Skeletal muscle tissue (tissue), 4 donors: ENCODE results near the gene CPEB3. TPM values are rescaled to one million over a fixed set of nuclear protein-coding genes. Genes with fewer than 3 reads are reported as not detected.
"Not testable (repeated sequence)": the region's sequence is repeated elsewhere in the genome, so short reads cannot be mapped to it uniquely, and the experiment has no call there.

Experiments
- H3K27ac ChIP-seq: one replicate; pipeline ENCODE4 v1.7.0; 2013; ENCODE audit warnings: mild to moderate bottlenecking, low read depth, low read length, inconsistent platforms
- H3K27me3 ChIP-seq, 3 donors: one replicate each; pipeline ENCODE4 v1.7.0; 2013; ENCODE audit warnings: low read length in 3 of 3; ENCODE audit not compliant: control insufficient read depth in 3 of 3, insufficient read depth in 3 of 3
- H3K36me3 ChIP-seq, 3 donors: one replicate each; pipeline ENCODE4 v1.7.0; 2013; ENCODE audit warnings: low read length in 3 of 3; ENCODE audit not compliant: control insufficient read depth in 3 of 3, insufficient read depth in 3 of 3
- H3K4me1 ChIP-seq, 3 donors: one replicate each; pipeline ENCODE4 v1.7.0; 2013; ENCODE audit warnings: low read length in 3 of 3, mild to moderate bottlenecking in 3 of 3; ENCODE audit not compliant: control insufficient read depth in 3 of 3, insufficient read depth in 3 of 3
- H3K4me3 ChIP-seq, 3 donors: one replicate each; pipeline ENCODE4 v1.7.0; 2013; ENCODE audit warnings: low read length in 3 of 3
- H3K9ac ChIP-seq, 3 donors: one replicate each; pipeline ENCODE4 v1.7.0; 2013; ENCODE audit warnings: low read length in 3 of 3, mild to moderate bottlenecking in 3 of 3, moderate library complexity in 2 of 3, low read depth in 1 of 3
- H3K9me3 ChIP-seq, 3 donors: one replicate each; pipeline ENCODE4 v1.7.0; 2013; ENCODE audit warnings: low read length in 3 of 3; ENCODE audit not compliant: control insufficient read depth in 3 of 3
- total RNA-seq: library from RNA; depleted of rRNA; stranded (reverse); fragments of >200 nt; gene quantifications from one replicate; pipeline ENCODE4 v1.2.3, GENCODE V29; 2014
- donor health status: Osteomylitis.

The CPEB3 gene
- total RNA-seq, 1 donor from 2014 or later, result 3.1 TPM

DNA sequence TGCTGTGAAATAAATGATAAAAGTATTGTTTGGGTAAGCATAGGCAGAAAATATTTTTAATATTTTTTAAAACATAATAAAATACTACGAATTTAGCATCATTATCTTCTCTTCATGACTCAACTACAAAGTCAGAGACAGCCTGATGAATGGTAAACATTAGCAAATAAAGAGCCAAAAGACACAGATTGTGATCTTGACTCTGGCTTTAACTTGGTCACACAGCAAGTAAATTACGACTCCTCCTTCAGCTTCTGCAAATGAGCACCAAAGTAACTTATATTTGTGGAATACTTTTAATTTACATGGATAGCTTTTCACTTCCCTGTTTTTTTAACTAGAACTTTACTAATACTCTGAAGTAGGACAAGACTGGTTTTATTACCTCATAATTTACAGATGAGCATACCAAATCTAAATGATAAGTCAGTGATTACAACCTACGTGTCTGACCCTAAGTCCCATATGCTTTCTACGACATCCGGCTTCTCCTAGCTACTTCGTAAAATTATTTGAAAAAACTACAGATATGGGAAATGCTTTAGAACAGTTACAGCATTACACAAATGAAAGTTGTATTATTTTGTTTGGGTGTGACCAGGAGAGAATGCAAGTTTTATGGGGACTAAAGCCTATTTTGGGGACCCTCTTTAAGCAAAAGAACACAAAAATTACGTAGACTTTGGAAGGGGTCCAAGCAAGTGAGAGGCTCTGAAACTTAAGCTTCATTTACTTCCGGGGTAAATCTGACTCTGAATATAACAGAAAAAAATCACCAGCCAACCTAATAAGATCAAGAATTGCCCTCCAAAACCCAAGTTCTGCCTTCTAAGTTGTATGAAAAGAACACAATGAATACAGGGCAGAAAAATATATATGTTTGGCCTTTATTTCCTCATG, 133.8 kb downstream of the CPEB3 start:
- Histone ChIP-seq H3K4me1 (no peaks in the 10 kb centered on the region), H3K9ac (no peak overlapping the region), H3K9me3 (no peaks in the 10 kb centered on the region), H3K27ac (no peak overlapping the region), H3K4me3 (no peak overlapping the region), H3K27me3 (no peaks in the 10 kb centered on the region), H3K36me3 (no peaks in the 10 kb centered on the region)

DNA sequence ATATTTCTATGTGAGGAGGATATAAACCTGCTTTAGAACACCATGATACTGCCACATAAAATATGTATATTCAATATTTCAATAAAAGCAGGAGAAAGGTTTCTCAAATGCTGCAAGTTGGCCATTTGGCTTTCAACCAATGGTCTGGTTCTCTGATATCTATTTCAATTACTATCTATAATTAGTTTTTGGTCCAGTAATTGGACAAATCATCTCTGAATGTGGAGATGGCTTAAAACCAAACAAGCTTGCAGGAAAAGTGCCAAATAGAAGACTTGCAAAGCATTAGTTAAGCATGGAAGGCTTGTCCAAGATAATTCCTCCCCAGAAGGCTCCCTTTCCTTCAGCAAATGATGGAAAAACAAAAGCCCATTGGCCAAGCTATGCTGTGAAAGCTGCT, 140.1 kb downstream of the CPEB3 start:
- Histone ChIP-seq H3K27me3 (no peaks in the 10 kb centered on the region), H3K27ac (no peak overlapping the region), H3K36me3 (no peaks in the 10 kb centered on the region), H3K9me3 (no peaks in the 10 kb centered on the region), H3K4me3 (no peak overlapping the region), H3K9ac (no peak overlapping the region), H3K4me1 (peaks cover 8 to 20% (median 10%) of the 10 kb centered on the region in 3 donors)

DNA sequence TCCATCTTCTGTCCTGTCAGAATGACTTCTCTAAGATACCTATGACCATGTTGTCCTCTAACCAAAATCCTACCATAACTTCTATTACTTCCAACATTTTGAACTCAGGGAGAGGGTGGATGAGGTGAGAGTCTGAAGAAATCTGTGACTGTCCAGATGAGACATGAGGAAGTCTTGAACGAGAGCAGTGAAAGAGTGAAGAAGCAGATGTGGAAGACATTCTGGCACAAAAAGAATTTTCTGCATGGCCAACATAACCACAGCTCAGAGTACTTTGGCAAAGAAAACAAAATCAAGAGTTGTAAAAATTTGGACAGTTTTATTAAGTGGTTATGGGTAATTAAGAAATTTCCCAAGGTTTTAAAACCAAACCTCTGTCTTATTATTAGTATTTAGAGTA, 141.6 kb downstream of the CPEB3 start:
- H3K9ac ChIP-seq, result no peak overlapping the region
- H3K27ac ChIP-seq, result no peak overlapping the region
- H3K4me3 ChIP-seq, result no peak overlapping the region
- no peaks in the 10 kb centered on the region for H3K9me3 ChIP-seq
- H3K4me1 ChIP-seq, result peaks cover 10 to 20% (median 12%) of the 10 kb centered on the region in 3 donors
- H3K27me3 ChIP-seq, result no peaks in the 10 kb centered on the region
- H3K36me3 ChIP-seq, result no peaks in the 10 kb centered on the region

DNA sequence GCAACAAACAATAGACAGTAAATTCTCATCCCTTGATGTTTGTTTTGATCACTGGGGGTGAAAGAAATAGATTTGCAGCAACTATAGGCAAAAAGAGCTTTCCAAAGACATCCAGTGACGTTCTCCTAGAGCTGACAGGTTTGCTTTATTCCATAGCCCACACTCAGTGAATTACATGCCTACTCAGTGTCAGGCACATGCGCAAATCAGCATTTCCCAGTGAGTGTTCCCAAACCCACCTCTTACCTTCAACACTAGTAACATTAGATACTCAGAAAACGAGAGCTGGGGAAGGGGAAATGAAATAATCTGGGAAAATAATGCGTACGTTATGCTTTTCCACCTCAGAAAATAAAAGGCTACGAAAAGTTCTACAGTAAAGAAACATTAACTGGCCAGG, 144.1 kb downstream of the CPEB3 start:
- H3K9me3 ChIP-seq, result no peaks in the 10 kb centered on the region
- no peak overlapping the region for H3K4me3 ChIP-seq
- H3K27ac ChIP-seq, result peak overlapping the region; percentile 11
- H3K36me3 ChIP-seq, result peaks cover 0 to 6% (median 0%) of the 10 kb centered on the region in 3 donors
- peaks cover 10 to 18% (median 12%) of the 10 kb centered on the region in 3 donors for H3K4me1 ChIP-seq
- H3K27me3 ChIP-seq, result no peaks in the 10 kb centered on the region
- H3K9ac ChIP-seq, result no peak overlapping the region

DNA sequence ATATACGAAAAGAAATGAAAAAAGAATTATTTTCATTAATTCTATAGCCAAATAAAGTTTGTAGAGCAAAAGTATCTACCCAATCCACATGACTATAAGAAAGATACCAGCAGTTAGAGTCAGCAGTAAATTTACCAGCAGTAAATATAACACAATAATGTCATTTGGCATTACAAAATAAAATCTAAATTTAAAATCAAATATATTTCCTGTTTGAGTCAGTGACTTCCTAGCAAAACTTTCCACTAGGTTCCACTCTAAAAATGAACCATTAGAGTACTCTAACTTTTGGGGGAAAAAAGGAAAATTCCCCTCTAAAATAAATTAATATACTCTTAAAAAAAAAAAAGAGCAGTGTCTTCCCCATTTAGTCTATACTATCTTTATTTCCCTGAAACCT, 144.8 kb downstream of the CPEB3 start:
- H3K4me3 ChIP-seq, result no peak overlapping the region
- peaks cover 0 to 6% (median 0%) of the 10 kb centered on the region in 3 donors for H3K36me3 ChIP-seq
- H3K9ac ChIP-seq, result peak overlapping the region in 1 of 3 donors; percentile 53
- peaks cover 7 to 13% (median 12%) of the 10 kb centered on the region in 3 donors for H3K4me1 ChIP-seq
- no peaks in the 10 kb centered on the region for H3K9me3 ChIP-seq
- H3K27me3 ChIP-seq, result no peaks in the 10 kb centered on the region
- no peak overlapping the region for H3K27ac ChIP-seq

DNA sequence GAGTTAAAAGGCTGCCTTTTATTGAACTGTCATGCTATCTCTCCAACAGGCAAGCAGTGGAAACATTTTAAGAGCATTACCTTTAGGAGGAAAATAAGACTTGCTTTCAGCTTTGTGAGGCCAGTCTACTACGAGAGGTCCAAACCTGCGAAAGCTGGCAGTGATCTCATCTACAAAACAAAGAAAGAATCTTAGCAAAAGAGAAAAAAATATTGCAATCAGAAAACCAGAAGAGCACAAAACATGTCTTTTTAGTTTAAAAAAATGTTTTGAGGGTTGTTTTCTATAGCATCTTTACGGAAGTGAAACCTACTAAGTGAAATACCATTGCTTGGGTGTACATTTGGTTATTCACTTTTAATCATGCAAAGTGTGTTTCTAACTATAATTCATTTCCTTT, 147.9 kb downstream of the CPEB3 start:
- Histone ChIP-seq H3K9me3 (no peaks in the 10 kb centered on the region), H3K27me3 (no peaks in the 10 kb centered on the region), H3K36me3 (peaks cover 0 to 7% (median 0%) of the 10 kb centered on the region in 3 donors), H3K27ac (no peak overlapping the region), H3K4me1 (peaks cover 3 to 9% (median 4%) of the 10 kb centered on the region in 3 donors), H3K9ac (no peak overlapping the region), H3K4me3 (no peak overlapping the region)

DNA sequence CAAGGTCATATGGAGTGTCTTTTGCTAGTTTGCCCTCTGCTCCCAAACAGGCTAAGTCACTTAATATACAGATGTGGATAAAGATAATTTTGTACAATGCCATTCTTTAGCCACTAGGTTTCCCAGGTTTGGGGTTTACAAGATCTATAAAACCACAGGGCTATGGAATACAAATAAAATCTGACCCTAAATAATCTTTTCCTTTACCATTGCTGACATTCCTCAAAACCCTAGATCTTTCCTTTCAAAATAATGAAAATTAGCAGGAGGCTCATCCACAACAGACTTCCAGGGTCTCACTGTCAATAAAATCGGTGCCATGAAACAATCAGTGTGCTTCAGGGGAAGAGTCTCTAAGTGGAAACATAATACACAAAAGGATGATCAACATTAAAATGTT, 148.4 kb downstream of the CPEB3 start:
- no peaks in the 10 kb centered on the region for H3K27me3 ChIP-seq
- no peaks in the 10 kb centered on the region for H3K9me3 ChIP-seq
- peaks cover 0 to 9% (median 0%) of the 10 kb centered on the region in 3 donors for H3K36me3 ChIP-seq
- no peak overlapping the region for H3K27ac ChIP-seq
- H3K4me1 ChIP-seq, result peaks cover 3 to 9% (median 3%) of the 10 kb centered on the region in 3 donors
- no peak overlapping the region for H3K4me3 ChIP-seq
- H3K9ac ChIP-seq, result no peak overlapping the region

DNA sequence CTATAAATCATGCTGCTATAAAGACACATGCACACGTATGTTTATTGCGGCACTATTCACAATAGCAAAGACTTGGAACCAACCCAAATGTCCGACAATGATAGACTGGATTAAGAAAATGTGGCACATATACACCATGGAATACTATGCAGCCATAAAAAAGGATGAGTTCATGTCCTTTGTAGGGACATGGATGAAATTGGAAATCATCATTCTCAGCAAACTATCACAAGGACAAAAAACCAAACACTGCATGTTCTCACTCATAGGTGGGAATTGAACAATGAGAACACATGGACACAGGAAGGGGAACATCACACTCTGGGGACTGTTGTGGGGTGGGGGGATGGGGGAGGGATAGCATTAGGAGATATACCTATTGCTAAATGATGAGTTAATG, 149.7 kb downstream of the CPEB3 start:
- H3K4me3 ChIP-seq, H3K9ac ChIP-seq, H3K9me3 ChIP-seq, H3K4me1 ChIP-seq, H3K27ac ChIP-seq, H3K27me3 ChIP-seq: not testable (repeated sequence)
- peaks cover 2 to 11% (median 4%) of the 10 kb centered on the region in 3 donors for H3K36me3 ChIP-seq

DNA sequence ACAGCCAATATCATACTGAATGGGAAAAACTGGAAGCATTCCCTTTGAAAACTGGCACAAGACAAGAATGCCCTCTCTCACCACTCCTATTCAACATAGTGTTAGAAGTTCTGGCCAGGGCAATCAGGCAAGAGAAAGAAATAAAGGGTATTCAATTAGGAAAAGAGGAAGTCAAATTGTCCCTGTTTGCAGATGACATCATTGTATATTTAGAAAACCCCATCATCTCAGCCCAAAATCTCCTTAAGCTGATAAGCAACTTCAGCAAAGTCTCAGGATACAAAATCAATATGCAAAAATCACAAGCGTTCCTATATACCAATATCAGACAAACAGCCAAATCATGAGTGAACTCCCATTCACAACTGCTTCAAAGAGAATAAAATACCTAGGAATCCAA, 156.8 kb downstream of the CPEB3 start:
- not testable (repeated sequence) for H3K27me3 ChIP-seq, H3K4me1 ChIP-seq, H3K4me3 ChIP-seq, H3K27ac ChIP-seq, H3K9ac ChIP-seq, H3K9me3 ChIP-seq, H3K36me3 ChIP-seq

DNA sequence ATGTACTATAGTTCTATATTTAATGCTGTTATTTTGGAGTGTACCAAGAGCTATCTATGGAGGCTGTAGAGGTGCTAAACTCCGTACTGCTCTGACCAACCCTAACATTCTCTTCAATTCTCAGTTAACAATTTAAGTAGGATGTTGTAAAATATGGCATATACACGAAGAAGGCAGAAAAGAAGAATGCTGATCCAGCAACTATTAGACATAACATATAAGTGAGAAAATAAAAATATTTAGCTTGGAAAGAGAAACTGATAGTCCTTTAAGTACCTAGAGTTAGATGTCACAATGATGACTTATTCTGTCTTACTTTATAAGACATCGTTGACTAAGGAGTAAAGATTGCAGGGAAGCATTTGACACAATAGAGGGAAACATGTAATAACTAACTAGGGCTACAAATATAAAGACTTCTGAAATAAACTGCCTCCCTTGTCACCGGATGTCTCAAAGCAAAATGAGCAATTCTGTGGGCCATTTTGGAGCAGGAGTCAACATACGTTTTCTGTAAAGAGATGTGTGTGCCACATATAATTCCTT, 159.5 kb downstream of the CPEB3 start:
- no peak overlapping the region for H3K4me3 ChIP-seq
- no peaks in the 10 kb centered on the region for H3K27me3 ChIP-seq
- H3K27ac ChIP-seq, result no peak overlapping the region
- H3K4me1 ChIP-seq, result peaks cover 0 to 2% (median under 1%) of the 10 kb centered on the region in 3 donors
- H3K36me3 ChIP-seq, result no peaks in the 10 kb centered on the region
- H3K9me3 ChIP-seq, result no peaks in the 10 kb centered on the region
- H3K9ac ChIP-seq, result no peak overlapping the region
